NCI-H1092 treated with DMSO at 0.1 percent for 48 hours (cell line): ENCODE data around the gene ALG2.

Experiments
- DNase-seq: peaks from one replicate; lab custom pipeline; 2025; lab: John Stamatoyannopoulos, UW

Gene ALG2, protein sequence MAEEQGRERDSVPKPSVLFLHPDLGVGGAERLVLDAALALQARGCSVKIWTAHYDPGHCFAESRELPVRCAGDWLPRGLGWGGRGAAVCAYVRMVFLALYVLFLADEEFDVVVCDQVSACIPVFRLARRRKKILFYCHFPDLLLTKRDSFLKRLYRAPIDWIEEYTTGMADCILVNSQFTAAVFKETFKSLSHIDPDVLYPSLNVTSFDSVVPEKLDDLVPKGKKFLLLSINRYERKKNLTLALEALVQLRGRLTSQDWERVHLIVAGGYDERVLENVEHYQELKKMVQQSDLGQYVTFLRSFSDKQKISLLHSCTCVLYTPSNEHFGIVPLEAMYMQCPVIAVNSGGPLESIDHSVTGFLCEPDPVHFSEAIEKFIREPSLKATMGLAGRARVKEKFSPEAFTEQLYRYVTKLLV

DNA sequence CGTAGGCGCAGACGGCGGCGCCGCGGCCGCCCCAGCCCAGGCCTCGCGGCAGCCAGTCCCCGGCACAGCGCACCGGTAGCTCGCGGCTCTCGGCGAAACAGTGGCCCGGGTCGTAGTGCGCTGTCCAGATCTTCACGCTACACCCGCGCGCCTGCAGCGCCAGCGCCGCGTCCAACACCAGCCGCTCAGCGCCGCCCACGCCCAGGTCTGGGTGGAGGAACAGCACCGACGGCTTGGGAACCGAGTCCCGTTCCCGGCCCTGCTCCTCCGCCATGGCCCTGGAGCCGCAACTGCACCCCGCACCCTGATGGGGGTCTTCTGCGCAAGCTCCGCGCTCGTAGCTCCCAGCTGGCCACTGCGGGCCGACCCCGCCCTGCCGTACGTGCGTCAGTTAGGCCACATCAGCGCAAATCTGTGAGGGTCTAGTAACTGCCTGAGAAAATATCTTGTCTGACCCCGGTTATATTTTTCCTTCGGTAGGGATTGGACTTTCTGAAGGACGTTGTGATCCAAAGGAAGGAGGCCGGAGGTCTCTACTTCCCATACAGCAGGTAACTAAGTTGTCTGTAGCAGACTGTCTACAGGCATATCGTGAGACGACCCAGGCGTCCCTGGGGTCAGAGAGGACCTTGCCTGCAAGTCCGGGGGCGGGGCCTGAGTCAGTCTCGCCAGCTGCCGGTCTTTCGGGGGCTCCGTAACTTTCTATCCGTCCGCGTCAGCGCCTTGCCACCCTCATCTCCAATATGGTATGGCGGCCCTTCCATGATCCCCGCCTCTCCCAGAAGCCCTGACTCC is at the start of gene ALG2, which contains the start of gene SEC61B:
ALG2 (minus strand) TSS at position 322 of the 795 bp plus-strand sequence; CDS start at position 274, 48 bp downstream.
SEC61B (plus strand) TSS at position 662 of the 795 bp plus-strand sequence; CDS start at position 744, 82 bp downstream.
- DNase-seq, result peak; percentile 95

DNA sequence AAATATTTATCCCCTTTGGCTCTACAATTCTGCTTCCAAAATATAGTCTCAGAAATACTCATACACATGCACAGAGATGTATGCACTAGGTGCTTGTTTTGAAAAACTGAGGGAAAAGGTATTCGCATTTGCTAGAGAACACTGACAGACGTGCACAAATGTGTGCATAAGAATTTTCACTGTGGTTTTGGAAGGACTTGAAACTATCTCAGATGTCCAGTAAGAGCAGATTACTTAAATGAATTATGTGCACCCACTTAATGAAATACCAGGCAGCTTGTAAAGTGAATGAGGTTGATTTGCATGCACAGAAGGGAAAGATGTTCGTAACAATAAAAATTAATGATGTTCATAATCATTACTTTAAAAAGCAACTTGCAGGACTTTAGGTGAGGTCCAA is 48.7 kb upstream of the ALG2 start:
- no peak for DNase-seq

DNA sequence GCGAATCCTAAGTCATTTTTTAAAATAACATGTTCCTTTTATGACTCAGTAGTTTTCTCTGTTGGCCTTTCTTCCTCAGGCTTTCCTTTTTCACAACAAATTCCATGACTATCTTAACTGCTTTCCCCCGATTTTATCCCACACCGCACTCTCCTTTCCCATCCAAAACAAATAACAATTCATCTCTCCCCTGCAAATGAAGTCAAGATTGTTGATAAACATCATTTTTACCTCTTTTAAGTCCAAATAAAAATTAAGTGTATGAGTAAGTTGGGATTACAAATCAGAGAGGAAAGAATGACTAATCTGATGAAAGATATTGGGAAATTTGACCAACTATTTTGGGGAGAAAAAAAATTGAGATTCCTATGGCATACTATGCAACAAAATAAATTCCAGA is 47.7 kb upstream of the ALG2 start:
- DNase-seq, result no peak

DNA sequence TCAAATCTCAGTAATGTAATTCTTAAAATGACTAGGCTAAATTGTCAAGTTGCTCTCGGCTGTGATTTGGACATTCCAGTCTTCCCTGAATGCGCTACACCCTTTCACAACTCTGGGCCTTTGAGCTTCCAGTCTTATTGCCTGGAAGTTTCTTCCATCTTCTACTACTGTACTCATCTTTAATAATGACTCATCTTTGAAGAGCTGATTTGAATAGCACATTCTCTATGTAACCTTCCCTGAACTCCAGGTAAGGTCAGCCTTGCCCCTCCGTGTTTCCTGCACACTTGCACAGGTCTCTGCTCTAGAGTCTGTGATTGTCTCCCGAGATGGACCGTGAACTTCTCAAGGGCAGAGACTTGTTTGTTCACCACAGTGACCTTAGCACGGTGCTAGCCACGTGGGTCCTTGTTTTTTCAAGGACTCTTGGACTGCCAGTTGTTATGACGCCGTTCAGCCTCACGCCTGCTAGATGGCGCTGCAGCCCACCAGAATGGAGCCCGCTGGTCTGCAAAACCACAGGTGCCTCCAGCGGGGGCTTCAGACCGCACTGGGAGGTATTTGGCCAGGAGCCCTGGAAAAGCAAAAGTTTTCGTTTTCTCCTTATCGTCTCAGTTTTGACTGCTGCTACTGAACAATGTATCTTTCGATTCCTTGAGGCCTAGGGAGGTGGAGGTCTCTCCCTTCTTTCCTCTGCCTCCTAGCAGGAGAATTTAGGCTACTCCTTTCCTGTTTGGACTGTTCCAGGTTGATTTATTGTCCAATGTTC is 44.7 kb upstream of the ALG2 start:
- peak; percentile 57 for DNase-seq

DNA sequence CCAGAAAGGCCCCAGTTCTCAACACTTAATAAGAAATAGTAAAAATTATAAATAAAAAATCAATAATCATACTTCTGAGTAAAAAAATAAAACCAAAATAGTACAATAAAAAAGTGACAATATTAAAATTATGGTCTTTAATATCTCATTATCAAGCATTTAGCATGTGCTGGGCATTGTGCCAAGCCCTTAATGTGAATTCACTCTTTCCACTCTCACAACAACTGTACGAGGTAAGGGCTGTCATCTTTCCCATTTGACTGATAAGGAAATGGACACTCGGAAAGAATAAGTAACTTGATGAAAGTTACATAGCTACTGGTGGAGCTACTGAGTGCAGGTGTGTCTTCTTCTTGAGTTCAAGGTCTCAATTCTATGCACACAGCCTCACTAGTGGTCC is 43.9 kb upstream of the ALG2 start:
- no peak for DNase-seq

DNA sequence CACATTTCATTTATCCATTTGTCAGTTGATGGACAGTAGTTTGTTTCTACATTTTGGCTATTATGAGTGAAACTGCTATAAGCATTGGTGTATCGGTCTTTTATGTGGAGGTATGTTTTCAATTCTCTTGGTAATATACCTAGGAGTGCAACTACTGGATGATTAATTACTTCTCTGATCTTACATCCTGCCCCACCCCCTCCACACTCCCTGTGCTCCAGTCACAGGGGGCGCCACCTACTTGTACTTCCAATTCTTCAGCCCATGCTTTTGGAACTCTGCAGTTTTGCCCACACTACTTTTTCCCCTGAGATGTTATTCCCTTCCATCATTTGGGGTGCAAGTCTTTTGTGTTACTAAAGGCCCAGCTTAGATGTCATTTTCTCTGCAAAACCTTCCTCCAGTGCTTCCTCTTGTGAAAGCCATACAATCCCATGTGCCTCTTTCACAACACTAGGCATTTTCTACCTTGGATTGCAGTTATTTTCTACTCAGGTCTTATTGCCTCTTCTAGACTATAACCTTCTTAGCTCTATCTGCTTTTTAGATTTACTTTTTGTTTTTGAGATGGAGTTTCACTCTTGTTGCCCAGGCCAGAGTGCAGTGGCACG is 42.4 kb upstream of the ALG2 start:
- DNase-seq, result no peak

DNA sequence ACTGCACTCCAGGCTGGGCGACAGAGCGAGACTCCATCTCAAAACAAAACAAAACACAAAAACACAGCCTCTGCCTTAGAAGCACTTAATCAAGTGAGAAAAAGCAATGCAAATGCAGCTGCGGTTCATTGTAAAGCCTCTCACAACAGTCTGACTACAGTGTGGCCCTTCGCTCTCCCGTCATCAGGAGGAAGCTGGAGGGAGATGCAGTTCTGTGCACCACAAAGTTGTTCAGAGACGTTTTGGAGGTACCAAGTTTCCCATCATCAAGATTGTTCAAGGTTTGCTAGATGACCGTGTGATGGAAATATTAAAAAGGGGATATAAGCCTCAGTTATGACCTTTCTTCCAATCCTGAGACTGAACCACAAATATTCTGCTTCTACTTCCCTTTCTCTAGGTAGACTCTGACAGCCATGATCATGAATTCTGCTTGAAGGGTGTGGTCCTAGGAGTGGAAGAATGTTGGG is 41.2 kb upstream of the ALG2 start:
- no peak for DNase-seq

DNA sequence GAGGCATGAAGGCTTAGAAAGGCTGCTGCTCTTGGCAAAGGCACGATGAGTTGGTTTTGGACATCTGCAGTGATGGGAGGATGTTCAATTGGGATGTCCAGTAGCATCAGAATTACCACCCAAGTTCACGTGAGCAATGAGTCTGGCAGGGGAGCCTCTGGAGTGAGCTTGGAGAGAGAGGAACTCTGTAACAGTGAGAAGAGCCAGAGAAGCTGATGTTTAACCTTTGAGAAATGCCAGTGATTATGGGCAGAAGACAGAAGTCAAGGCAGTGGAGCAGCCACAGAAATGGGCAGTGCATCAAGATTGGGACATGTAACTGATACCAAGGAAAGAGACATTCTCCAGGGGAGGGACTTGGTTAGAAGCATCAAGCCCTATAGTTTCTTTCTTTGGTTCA is 40.2 kb upstream of the ALG2 start:
- DNase-seq, result no peak

DNA sequence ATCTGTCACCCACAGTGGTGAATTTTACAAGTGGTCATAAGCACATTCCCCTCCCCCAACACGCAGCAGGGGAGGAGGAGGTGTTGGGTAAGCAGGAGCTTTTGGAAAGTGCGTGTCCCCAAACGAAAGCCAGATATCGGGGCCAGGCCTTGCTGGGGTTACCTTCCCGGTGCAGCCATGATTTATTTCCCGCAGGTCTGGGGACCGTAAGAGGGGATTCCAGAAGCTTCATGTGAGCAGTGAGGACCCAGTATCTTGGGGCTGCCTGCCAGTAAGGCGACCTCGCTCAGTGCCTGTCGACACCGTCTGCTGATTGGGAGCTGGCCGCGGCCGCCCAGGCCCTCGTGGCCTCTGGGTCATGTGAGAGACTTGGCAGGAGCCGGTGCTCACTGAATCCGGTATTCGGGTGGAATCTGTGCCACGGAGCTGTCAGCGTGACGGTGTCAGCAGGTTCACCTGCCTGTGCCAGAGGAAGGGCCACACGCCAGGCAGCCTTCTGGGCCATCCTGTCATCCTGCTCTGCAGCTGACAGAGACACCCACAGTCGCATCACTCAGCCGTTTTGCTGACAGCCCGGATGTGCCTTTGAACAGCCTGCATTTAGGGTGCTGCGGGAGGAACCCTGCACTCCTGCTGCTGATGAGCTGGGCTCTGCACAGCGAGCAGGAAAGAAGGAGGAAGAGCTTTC is 37.6 kb upstream of the ALG2 start:
- DNase-seq, result peak; percentile 61

DNA sequence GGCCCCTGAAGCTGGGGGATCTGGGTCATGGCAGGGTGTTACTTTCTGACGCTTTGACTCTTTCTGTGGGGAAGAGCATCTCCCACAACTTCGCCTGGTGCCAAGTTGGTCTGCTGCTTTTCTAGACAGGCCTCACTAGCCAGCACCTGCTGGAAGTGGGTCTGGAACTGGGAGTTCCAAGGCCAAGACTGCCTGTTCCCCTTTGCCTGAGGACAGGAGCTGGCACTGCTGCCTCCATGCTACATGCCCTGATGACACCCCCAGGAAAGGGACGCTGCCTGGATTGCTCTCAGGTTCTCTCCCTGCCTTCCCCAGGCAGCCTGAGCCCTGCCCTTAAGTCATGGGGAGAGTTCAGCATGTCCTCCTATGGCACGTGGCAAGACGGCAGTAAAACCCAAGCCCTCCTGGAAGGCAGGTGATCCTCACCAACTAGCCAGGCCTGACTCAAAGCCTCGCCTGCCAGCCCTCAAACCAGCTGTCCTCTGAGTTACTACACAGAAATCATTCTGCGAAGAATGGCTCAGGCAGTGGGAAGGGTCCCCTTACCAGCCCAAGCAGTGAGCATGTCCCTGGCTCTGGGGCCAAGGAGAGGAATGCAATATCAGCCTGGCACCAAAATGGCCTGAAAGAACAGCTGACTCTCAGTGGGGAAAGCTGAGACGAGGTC is 36.1 kb upstream of the ALG2 start:
- no peak for DNase-seq

DNA sequence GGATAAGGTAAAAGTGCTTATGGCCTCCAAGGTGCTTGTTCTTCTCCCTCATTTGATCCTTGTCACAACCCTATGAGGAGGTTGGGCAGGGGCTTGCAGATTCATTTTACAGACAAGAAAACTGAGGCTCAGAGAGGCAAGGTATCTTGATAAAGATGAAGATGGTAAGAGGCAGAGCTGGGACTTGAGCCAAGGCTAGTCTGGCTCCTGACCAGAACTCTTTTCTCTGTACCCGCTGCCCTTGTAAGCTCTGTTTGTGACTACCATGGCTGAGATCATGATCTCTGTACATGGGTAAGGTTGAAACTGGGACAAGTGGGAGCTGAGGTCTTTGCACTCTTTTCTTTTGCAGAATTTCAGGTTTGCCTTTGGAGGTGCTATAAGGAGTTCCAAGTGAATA is 33.9 kb upstream of the ALG2 start:
- DNase-seq, result no peak

DNA sequence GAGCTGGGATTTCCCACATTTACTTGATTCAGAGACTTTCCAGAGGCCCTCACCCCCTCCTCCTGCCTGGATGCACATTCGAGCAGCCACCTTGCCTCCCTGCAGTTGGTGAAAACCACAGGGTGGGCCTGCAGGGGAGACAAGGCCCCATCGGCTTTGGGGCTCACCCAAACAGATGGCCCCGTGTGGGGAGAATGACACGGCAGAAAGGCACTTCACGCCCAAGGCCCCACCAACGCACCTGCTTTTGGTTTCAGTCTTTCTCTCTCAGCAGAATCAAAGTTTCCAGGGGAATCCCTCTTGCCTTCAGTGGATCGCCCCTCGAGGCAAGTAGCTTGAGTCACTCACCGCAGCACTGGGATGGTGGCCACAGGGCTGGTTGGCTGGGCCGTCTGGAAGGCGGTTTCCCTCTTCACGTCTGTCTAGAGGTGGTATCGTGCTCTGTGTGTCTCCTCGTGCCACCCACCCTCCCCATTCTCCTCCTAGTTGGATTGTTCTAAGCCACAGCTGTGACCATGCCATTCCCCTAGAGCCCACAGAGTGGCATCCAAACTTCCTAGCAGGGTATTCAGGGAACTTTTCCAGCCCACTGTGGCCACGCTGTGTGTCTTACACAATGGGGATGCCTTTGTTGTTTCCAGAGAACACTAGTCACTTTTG is 32.2 kb upstream of the ALG2 start:
- no peak for DNase-seq

DNA sequence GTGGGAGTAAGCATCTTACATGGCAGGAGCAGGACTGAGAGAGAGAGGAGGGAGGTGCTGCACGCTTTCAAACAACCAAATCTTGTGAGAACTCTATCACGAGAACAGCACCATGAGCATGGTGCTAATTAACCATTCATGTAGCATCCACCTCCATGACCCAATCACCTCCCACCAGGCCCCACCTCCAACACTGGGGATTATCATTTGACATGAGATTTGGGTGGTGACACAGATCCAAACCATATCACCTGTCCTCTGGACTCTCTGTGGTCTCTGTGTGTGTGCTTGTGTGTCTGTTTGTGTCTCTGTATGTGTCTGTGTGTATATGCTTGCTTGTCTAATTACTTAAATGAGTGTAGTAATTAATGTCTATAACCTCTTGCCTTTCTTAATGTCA is 31.4 kb upstream of the ALG2 start:
- no peak for DNase-seq

DNA sequence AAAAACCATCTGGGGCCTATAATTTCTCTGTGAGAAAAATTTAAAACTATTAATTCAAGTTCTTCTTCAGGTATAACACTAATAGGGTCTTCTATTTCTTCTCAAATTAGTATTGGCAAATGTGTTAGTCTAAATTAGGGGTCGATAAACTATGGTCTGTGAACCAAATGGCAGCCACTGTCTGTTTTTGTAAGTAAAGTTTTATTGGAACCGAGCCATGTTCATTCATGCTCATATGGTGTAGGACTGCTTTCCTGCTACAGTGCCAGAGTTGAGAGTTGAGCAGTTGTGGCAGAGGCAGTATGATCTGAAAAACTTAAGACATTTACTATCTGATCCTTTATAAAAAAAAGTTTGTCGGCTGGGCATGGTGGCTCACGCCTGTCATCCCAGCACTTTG is 29.4 kb upstream of the ALG2 start:
- no peak for DNase-seq

DNA sequence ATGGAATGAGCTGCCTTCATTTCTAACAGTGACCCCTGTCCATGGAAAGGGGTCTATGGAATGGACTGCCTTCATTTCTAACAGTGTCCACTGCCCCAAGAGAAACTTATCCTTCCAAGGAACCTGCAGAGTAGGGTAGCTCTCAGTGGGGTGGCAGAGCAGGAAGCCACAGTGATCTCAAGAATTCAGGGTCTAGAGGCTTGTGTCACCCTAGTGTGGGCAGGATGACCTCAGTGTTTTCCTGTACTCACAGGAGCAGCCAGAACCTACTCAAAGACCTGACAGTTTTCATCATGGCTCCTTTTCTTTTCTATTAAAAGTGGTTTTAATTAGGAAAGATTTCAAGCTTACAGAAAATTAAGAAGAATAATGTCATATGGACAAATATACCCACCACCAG is 27.9 kb upstream of the ALG2 start:
- DNase-seq, result no peak

DNA sequence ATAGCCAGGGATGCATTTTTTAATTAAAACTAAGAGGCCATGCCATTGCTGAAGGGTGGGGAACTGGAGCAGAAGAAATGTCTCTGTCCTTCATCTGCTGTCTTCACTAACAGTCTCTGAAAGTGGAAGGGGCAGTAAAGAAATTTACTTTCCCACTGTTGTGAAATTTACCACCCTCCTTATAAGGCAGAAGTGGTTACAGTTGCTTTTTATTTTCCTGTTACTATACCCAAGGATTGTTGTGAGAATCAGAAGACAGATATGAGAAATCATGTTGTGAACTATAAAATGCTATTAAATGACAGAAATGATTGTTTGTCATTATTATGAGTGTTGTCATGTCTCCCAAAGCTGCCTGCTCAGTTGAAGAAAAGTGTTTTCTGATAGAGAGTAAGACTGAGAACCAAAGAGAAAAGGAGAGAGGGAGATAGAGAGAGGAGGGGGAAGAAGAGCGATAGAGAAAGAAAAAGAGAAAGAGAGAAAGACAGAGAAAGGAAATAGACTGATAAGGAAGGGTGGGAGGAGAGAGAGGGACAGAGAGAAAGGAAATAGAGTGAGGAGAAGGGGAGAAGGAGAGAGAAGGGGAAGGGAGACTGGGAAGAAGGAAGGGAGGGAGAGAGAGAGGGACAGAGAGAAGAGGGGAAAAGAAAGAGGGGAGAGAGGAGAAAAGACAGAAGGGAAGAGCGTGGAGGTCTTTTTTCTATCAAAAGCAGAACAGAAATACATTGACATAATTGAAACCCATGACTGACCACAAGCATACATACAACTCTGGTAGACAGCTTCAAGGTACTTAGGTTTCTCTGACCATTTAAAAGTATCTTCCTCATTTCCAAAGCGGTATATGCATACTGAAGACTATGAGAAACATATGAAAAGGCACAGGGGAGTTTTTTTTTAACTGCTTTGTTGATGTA is 22.9 kb upstream of the ALG2 start:
- DNase-seq, result no peak

DNA sequence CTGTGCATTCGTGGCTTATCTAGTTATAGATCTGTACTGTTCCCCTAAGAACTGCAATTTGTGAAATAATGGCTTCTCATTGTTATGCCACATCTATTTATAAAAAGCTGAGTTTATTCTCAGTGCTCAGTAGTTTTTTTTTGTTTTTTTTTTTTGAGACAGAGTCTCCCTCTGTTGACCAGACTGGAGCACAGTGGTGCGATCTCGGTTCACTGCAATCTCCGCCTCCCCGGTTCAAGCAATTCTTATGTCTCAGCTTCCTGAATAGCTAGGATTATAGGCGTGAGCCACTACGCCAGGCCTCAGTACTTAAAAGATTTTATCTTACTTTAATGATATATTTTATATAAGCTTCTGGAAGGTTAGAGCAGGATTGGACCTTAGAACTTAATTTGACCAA is 19.4 kb upstream of the ALG2 start:
- no peak for DNase-seq

DNA sequence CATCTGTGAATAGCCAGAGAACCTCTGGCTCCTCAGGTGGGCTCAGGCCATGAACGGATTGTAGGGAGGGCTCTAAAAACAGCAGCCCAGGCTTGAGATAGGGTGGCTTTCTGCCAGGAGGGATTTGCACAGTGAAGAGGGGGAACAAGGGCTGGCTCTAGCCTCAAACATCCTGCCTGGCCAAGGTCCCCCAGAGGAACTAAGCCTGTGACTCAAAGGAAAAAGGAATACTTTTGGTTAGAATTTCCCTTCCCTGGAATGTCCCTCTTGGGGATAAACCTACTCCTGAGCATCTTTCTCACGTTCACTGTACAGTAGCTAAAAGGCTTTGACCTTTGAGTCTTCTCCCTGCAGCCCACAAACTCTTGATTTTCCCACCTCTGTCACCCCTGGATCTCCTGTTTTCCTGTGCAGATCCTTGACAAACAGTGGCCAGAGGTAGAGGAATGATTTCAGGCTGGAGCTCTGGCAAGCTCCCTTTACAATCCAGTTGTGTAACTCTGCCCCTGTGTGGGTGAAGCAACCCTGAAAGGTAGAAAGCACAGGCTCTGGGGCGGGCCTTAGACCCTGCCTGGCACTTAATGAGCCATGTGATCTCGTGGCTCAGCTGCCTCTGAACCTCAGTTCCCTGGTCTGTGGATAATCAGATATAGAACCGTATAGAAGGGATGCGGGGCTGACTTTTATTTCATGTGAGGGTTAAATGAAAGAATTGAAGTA is 17.8 kb upstream of the ALG2 start:
- DNase-seq, result no peak
